Gastroesophageal sphincter (tissue), 4 donors: Measurements from ENCODE around the gene HLX. TPM values are rescaled to one million over a fixed set of nuclear protein-coding genes. Genes with fewer than 3 reads are reported as not detected.

Source experiments
- ATAC-seq: fragments of 150-250 bp; one replicate; pipeline ENCODE4 v1.9.1; 2016; ENCODE audit warnings: mild to moderate bottlenecking, moderate library complexity
- H3K27ac ChIP-seq, 4 donors: fragments of 200-600 bp; sonication (generic) in 3 of 4; 1 replicate in 3 of 4; 2 replicates in 1 of 4; pipeline ENCODE4 v1.5.1; 2016 to 2019
- H3K27me3 ChIP-seq: fragments of 200-600 bp; sonication (generic); one replicate; pipeline ENCODE4 v1.5.1; 2019
- H3K36me3 ChIP-seq, 2 donors: fragments of 200-600 bp; sonication (generic); one replicate each; pipeline ENCODE4 v1.5.1; 2019; ENCODE audit warnings: control low read depth in 1 of 2
- H3K4me1 ChIP-seq, 3 donors: fragments of 200-600 bp; sonication (generic); 1 replicate in 2 of 3; 2 replicates in 1 of 3; pipeline ENCODE4 v1.5.1; 2016 to 2019; ENCODE audit warnings: control low read depth in 2 of 3
- H3K4me3 ChIP-seq, 2 donors: fragments of 200-600 bp; sonication (generic); one replicate each; pipeline ENCODE4 v1.5.1; 2019; ENCODE audit warnings: mild to moderate bottlenecking in 1 of 2, moderate library complexity in 1 of 2
- H3K9me3 ChIP-seq, 3 donors: fragments of 200-600 bp; sonication (generic); one replicate each; pipeline ENCODE4 v1.5.1; 2017 to 2019; ENCODE audit warnings: control low read depth in 2 of 3
- CTCF ChIP-seq, 4 experiments: fragments of 200-600 bp in 2 of 4; fragments of 450-650 bp in 2 of 4; sonication (generic) in 1 of 4; IDR thresholded peaks; one replicate each; pipeline ENCODE4 v1.5.1; 2017 to 2019; ENCODE audit warnings: antibody characterized with exemption in 4 of 4, mild to moderate bottlenecking in 2 of 4, moderate library complexity in 2 of 4
- EP300 ChIP-seq: sonication (generic); formaldehyde crosslinking; IDR thresholded peaks from one replicate; pipeline ENCODE4 v1.6.1; 2017; ENCODE audit warnings: antibody characterized with exemption, mild to moderate bottlenecking
- POLR2A ChIP-seq, 2 donors: fragments of 450-650 bp; IDR thresholded peaks; one replicate each; pipeline ENCODE4 v1.6.1; 2017; ENCODE audit warnings: antibody characterized with exemption in 2 of 2, mild to moderate bottlenecking in 2 of 2, moderate library complexity in 1 of 2
- POLR2AphosphoS5 ChIP-seq: sonication (generic); formaldehyde crosslinking; IDR thresholded peaks from one replicate; pipeline ENCODE4 v1.6.1; 2017; ENCODE audit warnings: antibody characterized with exemption
- WGBS, 2 donors: methylation state at CpG; one replicate each; pipeline ENCODE4 v1.1.5; 2018; ENCODE audit warnings: low coverage in 1 of 2; 5-methylcytosine and 5-hydroxymethylcytosine counted together
- total RNA-seq, 4 donors: library from RNA; depleted of rRNA; stranded (reverse); fragments of >200 nt; gene quantifications; one replicate each; pipeline ENCODE4 v1.1.0, GENCODE V29; 2016

Gene HLX
- total RNA-seq, 4 donors from 2014 or later = 7.1 to 18.1 (median 13.5) TPM

GRCh38 chr1:220902916-220903315 is 23.7 kb downstream of the HLX start:
- H3K9me3 ChIP-seq = no peaks in the 10 kb centered on the region
- H3K4me1 ChIP-seq = no peaks in the 10 kb centered on the region
- no peaks in the 10 kb centered on the region for H3K27me3 ChIP-seq
- ATAC-seq = no peak
- TF ChIP-seq CTCF (IDR thresholded peaks at IDR 0.05) (no peak), POLR2AphosphoS5 (no peak), POLR2A (IDR thresholded peaks at IDR 0.05) (no peak), EP300 (no peak)
- 89 to 100% methylated on average over 1 of the region's 1 CpG for WGBS, 2 donors
- no peaks in the 10 kb centered on the region for H3K36me3 ChIP-seq
- H3K4me3 ChIP-seq = no peak overlapping the region
- H3K27ac ChIP-seq = no peak overlapping the region

GRCh38 chr1:220904876-220905275 is 25.6 kb downstream of the HLX start:
- TF ChIP-seq CTCF (IDR thresholded peaks at IDR 0.05) (no peak), EP300 (no peak)
- 85 to 89% methylated on average over 3 of the region's 3 CpGs for WGBS, 2 donors

GRCh38 chr1:220905650-220906560 is 26.7 kb downstream of the HLX start:
- Histone ChIP-seq H3K27ac (no peak overlapping the region), H3K4me1 (no peaks in the 10 kb centered on the region), H3K27me3 (no peaks in the 10 kb centered on the region), H3K9me3 (no peaks in the 10 kb centered on the region), H3K4me3 (no peak overlapping the region), H3K36me3 (no peaks in the 10 kb centered on the region)
- ATAC-seq = no peak
- TF ChIP-seq POLR2A (IDR thresholded peaks at IDR 0.05) (no peak), EP300 (no peak), CTCF (IDR thresholded peaks at IDR 0.05) (no peak), POLR2AphosphoS5 (no peak)
- 71 to 100% methylated on average over 1 of the region's 5 CpGs for WGBS, 2 donors

More at GRCh38 chr1:220904876-220905275, 25.6 kb downstream of the HLX start:
- Histone ChIP-seq H3K27me3 (no peaks in the 10 kb centered on the region), H3K9me3 (no peaks in the 10 kb centered on the region), H3K27ac (no peak overlapping the region), H3K4me1 (no peaks in the 10 kb centered on the region), H3K36me3 (no peaks in the 10 kb centered on the region), H3K4me3 (no peak overlapping the region)
- no peak for ATAC-seq

GRCh38 chr1:220906561-220907334 is 27.5 kb downstream of the HLX start:
- no peaks in the 10 kb centered on the region for H3K9me3 ChIP-seq
- no peak overlapping the region for H3K27ac ChIP-seq
- WGBS, 2 donors = 79 to 94% methylated on average over 2 of the region's 2 CpGs
- no peaks in the 10 kb centered on the region for H3K36me3 ChIP-seq
- no peaks in the 10 kb centered on the region for H3K27me3 ChIP-seq
- H3K4me1 ChIP-seq = no peaks in the 10 kb centered on the region
- no peak for ATAC-seq
- TF ChIP-seq EP300 = no peak
- no peak overlapping the region for H3K4me3 ChIP-seq

- 57 to 64% methylated on average over 1 to 2 of the region's 2 CpGs for WGBS, 2 donors
These were observed 29.5 kb downstream of the HLX start for GRCh38 chr1:220908757-220909156.

More at GRCh38 chr1:220908757-220909156, 29.5 kb downstream of the HLX start:
- Histone ChIP-seq H3K9me3 (no peaks in the 10 kb centered on the region), H3K4me1 (no peaks in the 10 kb centered on the region), H3K4me3 (no peak overlapping the region), H3K27ac (no peak overlapping the region), H3K27me3 (no peaks in the 10 kb centered on the region), H3K36me3 (no peaks in the 10 kb centered on the region)
- TF ChIP-seq CTCF (IDR thresholded peaks at IDR 0.05) (peak; percentile 26 to 64 (median 58)), POLR2A (IDR thresholded peaks at IDR 0.05) (no peak)
- no peak for ATAC-seq
